NCI-H2029 (cell line): ENCODE data around the gene ITPR2.
"Not testable (repeated sequence)": the region's sequence is repeated elsewhere in the genome, so short reads cannot be mapped to it uniquely, and the experiment has no call there.

Source experiments
- DNase-seq: peaks from one replicate; lab custom pipeline; 2025; lab: John Stamatoyannopoulos, UW

The ITPR2 gene

DNA sequence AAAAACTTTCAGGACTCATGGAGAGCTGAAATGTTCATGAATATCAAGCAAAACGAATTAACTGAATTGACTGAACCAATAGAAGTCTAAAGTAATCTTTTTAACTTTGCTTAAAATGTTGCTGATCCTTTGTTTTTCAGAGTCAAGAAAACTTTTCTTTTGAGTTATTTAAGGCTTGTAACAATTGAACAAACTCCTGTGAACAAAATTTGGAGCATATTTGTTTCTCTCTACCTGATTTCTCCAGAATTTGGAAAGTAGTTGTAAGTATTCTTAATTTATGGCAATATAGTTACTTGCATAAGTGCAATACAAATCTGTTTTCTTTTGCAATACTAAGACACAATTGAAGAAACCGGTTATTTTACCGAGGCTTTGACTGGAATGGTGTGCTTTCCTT, 77.6 kb downstream of the ITPR2 start:
- not testable (repeated sequence) for DNase-seq

DNA sequence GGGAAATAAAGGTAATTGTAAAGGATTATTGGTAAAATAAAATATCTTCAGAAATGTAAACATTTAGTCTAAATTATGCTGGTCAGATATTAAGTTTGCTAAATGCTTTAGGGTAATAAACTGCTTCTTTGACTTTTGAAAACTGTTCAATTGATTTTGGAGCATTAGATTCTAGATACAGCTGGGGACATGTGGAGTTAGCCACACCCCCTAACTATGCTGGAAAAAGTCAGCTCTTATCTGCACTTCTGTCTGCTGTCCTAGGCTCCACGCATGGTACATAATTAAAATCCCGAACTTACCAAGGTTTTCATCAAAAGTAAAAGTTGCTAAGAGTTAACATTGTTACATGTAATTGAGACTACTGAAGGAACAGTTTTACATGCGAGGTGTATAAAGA, 78.8 kb downstream of the ITPR2 start:
- no peak for DNase-seq

DNA sequence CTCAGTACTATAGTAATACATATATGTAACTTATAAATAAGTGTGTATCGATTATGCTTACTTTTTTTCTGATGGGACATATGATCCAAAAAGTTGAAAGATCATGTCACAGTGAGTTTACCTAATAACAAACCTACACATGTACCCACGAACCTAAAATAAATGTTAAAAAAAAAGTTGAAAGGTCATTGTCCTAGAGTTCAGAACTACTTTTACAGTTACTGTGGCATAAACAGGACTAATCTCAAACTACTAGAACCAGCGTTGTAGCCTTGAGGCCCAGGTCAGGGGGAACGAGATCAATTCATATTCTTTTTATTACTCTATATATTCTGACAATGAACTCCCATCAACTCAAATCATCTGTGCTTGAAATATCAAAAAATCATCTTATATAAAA, 81.8 kb downstream of the ITPR2 start:
- DNase-seq, result no peak

DNA sequence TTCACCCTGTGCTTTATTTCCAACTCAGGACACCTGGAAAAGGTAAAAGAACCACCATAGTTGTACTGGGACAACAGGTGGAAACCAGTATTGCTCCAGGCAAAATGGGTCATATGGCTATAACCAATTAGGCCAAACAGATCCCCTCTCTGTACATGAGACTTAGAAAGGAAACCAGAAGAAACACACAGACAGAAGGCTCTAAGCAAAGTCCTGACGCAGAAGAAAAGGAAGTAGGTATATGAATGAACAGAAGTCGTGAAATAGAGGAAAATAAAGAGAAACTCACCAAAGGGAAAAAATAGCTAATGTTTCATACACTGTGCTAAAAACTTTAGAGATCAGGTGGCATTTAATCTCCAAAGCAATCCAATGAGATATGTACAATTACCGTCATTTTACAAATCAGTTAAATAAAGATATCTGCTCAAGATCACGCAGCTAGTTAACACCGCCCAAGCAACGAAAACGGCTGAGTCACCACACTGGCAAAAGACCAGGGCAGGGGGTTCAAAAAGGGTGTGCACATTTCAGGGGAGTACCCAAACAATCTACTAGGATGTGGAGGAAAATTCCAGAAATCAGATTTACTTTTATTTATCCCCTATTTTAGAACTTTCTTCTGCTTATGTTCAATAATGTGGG, 82.3 kb downstream of the ITPR2 start:
- no peak for DNase-seq

DNA sequence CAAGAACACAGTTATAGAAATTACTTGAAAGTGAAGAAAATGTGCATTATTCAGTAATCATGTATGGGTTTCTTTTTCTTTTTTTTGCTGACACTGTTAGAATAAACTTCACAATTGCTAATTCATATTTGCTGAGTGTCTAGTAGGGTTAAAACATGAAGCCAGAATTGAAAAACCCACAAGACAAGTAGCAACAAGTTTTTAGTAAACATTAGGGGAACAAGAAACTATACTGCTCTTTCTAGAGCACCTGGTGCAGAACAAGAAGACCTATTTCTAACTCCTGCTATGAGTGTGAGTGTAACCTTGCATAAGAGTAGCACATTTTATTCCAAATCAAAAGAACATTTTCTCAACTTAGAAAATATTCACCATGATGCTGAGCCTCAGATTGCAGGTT, 83.2 kb downstream of the ITPR2 start:
- no peak for DNase-seq

DNA sequence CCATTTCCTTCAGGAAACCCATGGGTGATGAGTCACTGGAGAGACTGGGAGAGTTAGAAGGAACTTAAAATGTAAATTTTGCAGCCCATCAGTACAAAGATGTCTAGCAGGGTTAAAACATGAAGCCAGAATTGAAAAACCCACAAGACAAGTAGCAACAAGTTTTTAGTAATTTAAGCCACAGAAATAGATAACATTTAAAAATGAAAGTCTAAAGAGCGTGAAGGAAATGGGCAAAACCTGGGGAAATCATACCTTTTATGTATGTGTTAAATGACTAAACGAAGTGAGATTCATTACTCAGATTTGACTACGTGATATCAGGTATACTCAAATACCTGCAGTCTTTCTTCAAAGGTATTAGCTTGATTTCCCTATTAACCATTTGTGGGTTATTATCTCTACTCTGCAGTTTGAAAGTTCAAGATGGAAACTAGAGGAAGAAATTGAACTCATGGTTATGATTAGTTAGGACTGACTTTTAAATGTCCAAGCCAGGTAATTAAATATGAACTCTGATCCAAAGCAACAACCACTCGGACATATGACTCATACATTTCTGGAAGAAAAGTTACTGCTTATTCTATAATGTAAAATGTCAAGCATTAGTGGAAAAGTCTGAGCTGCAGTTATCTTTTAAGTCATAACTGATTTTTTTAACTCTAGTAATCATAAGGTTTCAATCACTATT, 84.1 kb downstream of the ITPR2 start:
- no peak for DNase-seq

DNA sequence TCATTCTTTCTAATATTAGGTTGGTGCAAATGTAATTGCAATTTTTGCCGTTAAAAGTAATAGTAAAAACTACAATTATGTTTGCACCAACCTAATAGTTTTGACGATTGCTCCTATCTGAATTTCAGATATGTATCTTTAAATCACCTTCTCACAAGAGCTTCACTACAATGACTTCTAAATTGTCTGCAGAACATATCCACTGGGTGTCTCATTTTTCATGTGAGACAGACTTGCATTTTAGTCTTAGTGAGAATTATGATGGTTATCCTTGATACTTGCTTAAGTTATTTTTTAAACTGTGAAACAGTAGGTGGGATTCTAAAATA, 84.6 kb downstream of the ITPR2 start:
- no peak for DNase-seq

DNA sequence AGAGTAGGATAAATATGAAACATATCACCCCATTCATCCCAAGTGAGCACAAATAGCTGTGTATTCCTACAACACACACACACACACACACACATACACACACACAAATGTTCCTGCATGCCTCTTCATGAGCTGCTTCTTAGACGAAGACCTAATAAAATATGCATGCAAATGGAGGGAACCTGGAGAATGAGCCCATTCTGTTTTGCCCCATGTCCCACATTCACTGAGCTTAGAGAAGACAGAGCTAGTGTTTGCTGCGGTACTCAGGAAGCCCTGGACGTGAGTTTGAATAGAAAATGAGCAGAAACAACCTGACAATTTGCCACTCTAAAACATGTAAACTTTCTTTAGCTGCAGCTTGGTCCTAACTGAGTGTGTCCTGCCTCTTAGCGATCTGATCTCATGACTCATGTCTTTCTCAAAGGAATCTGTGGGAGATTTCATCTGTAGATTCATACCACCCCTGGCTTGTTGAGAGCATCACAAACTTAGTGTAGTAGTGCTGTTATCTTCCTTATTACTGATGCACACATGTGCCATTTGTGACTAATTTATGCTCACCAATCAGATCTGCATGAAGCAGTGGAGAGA, 86.8 kb downstream of the ITPR2 start:
- no peak for DNase-seq

DNA sequence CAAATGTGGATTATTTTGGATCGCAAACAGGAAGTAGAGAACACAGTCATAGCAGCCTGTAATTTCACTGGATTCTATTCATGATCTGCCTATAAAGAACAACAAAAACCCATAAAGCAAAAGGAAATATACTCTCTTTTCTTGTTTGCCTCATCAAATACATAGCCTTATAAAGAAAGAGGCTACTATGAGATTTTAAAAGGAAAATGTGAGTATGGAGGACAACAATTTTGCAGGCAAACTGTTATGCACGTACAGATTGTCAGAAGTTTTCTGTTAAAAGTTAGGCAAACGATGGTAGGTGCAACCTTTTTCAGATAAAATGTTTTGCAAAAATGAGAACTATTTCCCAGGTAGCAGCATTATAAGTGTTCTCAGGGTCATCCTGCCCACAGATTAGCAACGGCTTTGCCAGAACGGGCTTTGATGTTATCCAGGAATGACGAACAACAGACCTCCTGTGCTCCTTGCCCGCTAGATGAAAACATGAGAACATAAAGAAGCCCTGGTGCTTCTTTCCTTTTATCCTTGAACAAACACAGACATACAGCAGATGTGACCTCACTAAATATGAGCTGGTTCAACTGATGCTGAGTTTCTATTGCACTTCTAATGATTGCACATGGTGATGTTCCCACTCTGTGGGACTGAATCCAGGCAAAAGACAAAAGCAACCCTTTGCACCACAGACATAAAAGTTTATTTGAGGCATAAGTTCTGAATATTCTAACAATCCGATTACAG, 88.1 kb downstream of the ITPR2 start:
- no peak for DNase-seq

DNA sequence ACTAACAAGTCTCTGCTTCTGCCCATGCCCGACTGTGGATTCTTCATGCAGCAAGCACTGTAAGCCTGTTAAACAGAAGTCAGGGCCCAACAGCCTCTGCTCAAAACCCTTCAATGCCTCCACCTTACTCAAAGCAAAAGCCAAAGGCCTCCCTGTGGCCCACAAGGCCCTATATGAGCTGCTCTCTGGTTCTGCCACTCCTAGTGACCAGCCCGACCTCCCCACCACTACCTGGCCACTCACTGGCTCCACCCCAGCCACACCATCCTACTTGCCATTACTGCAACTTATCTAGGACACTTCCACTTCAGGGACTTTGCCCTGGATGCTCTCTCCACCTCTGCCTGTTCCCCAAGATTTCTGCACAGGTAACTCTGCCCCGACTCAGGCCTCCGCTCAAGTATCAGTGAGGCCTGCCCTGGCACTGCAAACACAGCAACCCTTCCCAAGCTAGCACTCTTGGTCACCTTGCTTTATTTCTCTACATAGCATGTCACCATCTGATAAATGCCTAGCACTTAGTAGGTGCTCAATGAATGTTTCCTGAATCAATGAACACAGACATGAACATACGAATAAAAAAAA, 88.9 kb downstream of the ITPR2 start:
- no peak for DNase-seq

DNA sequence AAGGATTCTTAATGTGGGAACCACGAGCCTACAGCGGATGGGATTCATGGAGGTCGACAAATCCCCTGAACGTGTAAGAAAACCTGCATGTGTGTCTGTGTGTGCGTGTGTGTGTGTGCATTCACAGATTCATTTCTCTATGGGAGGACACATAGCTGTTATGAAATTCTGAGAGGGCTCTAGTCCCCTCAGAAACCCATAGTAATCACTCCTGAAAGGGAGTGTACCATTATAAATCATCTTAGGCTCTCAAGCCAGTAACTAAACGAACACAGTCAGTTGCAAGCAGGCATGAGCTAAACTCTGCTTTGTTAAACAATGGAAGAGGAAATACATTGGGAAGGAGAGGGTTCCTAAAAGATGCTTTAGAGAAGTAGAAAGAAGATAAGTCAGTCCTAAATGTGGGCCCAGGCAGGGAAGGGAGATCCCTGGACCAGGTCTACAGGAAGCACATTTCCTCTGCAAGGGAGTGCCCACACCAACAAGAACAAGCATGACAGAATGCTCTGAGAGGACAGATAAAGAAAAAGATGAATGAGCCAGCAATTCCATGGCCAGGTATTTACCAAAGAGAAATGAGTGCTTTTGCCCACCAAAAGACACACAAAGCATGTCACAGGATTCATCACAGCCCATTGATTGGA, 91.3 kb downstream of the ITPR2 start:
- no peak for DNase-seq

DNA sequence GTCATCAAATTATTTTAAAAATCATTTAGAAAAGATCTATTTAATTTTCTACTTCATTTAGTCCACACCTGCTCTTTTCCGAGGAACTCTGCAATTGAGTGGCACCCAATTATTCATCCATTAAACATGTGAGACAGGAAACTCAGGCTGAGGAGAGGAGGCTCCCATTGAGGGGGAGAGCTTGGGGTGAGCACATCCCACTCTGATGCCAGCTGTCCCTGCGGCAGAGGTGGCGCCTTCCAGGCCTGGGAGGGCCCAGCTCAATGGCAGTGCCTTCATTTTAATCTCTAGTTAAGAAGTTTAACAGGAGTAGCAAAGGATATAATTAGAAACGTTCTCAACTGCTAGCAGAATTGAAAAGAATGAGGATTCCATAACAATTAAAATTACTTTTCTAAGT, 92.0 kb downstream of the ITPR2 start:
- DNase-seq, result no peak

DNA sequence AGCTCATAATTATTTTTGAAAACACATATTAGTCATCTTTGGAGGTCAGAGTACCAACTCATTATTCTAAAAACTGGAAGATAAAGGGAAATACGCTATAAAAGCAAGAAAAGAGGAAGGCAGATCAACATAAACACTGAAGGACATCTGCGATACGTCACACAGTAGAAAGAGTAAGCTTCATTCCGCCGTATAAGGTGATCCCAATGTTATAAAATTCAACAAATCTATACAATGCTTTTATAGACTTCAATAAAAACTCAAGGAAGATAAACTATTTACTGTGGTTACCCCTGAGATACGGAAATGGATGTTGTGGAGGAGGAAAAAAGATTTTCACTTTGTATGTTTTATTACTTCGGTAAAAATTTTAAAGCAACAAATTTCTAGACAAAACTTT, 92.6 kb downstream of the ITPR2 start:
- DNase-seq, result no peak

DNA sequence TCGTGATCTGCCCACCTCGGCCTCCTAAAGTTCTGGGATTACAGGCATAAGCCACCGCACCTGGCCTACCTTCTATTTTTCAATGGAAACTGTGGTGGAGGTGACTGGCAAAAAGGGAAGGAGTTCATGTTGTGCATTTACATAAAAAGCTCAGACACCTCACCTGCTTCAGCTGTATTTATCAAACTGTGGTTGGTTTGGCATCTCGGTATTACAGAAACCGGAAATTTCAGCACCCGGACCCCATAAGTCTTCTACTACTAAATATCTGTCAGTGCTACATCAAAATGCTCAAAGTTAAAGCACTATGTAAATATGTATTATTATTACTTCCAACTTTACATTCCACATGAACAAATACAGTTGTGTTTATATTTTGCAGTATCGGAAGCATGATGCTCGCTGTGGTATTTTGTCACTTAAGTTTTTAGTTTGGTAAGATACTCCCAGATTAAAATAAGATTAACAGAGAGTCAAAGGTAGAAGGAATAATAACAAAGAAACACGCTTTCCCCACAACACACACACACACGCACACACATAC, 95.4 kb downstream of the ITPR2 start:
- DNase-seq, result no peak

DNA sequence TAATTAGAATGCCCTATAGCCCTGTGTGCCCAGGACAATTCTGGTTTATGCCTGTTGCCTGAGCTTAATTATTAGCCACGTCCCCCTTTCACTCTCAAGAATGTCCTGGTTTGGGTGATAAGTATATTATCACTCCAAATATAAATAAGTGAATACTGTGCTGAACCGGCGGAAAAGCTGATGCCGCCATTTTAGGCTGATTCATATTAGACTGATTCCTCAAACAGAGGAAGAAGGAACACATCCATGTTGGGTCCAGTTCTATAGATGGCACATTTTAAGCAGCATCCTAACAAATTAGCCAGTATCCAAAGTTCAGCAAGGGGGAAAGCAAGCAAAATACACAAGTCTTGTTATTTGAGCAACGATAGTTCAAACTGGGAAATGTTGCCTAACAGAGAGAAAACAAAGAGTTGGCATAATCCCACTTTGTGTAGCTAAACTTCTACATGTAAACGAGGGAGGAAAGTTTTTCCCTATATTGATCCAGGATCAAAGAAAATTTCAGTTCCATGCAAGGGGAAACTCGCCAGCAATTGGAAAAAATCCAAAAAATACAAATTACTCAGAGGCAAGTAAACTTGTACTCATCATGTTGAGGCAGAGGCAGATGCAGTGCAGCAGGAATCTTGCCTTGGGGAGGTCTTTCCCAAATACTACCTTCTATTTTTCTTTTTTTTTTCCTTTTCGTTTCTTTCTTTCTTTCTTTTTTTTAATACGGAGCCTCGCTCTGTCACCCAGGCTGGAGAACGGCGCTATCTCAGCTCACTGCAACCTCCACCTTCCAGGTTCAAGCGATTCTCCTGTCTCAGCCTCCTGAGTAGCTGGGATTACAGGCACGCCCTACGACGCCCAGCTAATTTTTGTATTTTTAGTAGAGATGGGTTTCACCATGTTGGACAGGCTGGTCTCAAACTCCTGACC, 96.2 kb downstream of the ITPR2 start:
- DNase-seq, result no peak

DNA sequence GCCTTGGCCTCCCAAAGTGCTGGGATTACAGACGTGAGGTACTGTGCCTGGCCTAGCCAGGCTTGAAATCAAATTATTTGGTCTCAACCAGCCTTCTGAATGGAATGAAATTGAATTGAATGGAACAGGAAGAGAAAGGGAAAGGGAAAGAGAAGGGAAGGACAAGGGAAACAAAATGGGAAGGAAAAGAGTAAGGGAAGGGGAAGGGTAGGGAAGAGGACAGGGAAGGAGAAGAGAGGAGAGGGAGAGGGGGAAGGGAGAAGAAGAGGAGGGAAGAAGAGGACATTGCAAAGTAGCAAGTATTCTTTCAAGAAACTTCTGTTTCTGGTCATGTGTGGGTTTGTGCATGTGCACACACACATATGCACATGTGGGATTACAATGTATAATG, 97.8 kb downstream of the ITPR2 start:
- DNase-seq, result no peak

DNA sequence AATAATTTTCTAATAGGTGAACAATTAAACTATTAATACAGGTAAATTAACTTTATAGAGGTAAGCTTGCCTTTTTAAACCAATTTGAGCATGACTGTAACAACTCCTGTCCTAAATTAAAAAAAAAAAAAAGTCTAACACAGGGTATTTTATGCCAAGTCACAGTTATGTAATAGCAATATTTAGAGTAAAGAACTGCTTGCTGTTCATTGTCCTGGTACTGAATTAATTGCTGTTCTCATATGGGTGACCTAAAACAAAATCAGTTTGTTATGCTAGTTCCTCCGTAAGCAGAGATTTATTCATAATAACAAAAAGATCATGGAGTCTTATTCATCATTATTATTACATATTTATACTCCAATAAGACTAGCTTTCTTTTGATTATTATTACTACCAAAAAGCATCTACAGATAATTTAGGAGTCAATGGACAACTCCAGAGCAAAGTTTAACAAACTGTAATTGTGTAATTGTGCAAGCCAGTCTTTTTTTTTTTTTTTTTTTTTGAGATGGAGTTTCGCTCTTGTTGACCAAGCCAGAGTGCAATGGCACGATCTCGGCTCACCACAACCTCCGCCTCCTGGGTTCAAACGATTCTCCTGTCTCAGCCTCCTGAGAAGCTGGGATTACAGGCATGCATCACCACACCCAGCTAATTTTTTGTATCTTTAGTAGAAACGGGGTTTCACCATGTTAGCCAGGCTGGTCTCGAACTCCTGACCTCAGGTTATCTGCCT, 98.3 kb downstream of the ITPR2 start:
- DNase-seq, result no peak

DNA sequence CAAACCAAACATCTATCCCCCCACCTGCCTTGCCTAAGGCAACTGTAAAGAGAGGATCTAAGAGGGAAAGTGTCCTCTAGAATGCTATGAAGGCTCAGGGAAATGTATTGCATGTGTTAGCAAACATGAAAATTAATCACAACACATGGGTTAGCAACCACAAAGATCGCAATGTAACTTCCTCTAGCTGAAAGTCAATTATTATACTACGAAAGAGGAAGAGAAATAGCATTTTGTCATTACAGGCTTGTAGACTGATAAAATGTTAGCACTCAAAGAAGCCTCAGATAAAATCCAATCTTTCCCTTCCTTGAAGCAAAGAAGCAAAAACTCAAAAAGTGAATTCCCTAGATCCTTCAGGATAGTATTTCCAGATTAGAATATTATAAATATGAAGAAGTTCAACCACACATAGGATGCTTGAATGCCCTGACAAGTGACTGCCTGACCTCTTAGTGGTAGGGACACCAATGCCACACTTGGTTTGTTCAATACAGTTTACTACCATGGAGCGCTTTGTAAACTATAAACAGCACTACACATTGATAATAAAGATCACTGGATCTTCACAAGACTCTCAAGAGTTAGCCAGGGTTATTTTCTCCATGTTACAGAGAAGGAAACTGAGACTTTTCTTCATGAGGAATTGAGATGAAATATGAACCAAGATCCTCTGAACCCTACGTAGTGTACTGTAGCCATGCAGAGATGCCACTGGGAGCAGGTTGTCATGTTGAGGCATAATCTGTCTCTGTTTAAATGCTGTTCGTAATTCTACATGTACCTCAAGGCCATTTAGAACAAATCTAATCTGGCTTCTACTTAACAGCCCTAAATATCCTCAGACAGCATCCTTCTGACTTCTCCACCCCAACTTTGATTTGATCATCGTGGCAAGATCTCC, 100.7 kb downstream of the ITPR2 start:
- no peak for DNase-seq
